HG03571 (cell line): ENCODE results near the gene FOXF1.

Experiments
- ATAC-seq: cut with Tn5 transposase; IDR thresholded peaks from one replicate; pipeline ENCODE4 v1.9.1; 2021; ENCODE audit not compliant: unreplicated experiment

Gene FOXF1

GRCh38 chr16:86492267-86492960 lies 17.9 kb upstream of the FOXF1 start:
- no peak for ATAC-seq

- ATAC-seq: no peak
These were observed 17.2 kb upstream of the FOXF1 start for GRCh38 chr16:86492961-86493629.

- no peak for ATAC-seq
These were observed 16.2 kb upstream of the FOXF1 start for GRCh38 chr16:86494039-86494564.

- no peak for ATAC-seq
These were observed 15.6 kb upstream of the FOXF1 start for GRCh38 chr16:86494565-86495356.

DNA sequence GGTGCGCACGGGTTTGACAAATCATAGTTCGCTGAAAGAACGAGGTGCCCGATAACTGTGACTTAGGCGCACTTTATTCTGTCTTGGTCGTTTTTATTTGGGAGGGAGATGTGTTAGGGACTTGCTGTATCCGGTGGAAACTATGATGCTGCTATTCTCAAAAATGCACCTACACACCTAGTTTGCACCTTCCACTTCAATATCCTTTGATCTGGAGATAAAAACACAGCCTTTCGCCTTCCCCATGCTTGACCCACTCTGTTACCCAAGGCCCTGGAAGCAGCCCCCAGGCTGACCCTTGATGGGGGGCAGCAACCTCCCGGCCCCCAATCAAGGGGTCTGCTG lies 15.0 kb upstream of the FOXF1 start:
- no peak for ATAC-seq

DNA sequence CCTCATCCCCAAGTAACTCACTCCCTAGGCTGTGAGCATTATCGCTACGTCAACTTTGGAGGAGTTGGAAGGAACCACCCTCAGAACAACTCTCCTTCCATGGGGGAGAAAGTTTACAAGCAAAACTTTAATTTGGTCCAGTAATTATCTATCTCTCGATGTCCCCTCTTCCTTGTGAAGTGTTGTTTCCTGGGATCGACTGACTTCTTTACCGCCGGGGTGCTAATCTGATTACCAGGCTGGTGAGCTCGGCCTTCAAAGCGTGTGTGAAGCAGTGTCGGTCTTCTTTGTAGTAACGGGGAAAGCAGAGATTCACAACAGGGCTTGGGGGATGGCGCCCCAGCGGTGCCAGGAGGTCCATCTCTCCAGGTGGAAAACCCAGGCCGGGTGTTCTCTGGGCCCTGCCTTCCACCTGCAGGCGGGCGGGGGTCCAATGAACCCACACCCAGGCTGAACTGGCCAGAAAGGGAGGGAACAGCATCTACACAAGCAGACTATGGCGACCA lies 14.5 kb upstream of the FOXF1 start:
- ATAC-seq: no peak

DNA sequence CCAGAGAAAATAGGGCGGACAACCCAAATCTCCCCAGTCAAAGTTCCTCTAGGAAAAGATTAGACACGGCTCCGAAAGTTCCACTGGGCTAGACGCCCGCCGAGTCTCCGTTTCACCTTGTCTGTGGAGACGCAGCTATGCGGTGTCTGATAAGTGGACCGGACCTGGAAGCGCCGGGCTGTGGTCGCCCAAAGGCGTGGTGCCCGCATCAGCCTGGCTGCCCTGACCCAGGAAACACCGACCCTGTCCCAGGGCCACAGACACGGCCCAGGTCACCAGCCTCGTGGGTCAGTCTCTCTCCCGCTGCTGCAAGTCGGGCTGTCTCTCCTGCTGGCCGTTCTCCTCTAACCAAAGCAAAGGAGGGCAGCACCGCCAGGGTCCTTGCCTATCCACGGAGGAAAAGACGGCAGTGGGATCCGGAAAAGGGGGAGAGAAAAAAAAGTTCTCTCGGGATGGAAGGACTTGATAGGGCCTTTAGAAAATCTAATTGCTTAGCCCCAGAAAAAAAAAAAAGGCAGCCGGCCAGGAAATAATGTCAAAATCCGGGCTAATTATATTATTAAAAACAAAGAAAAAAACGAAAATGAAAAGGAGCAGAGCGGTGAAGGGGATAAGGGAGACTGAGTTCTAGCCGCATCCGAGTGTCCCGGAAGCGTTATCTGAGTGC lies 13.9 kb upstream of the FOXF1 start:
- ATAC-seq: no peak

GRCh38 chr16:86496929-86497461 lies 13.3 kb upstream of the FOXF1 start:
- ATAC-seq: no peak

- no peak for ATAC-seq
These were observed 12.7 kb upstream of the FOXF1 start for GRCh38 chr16:86497551-86498021.

DNA sequence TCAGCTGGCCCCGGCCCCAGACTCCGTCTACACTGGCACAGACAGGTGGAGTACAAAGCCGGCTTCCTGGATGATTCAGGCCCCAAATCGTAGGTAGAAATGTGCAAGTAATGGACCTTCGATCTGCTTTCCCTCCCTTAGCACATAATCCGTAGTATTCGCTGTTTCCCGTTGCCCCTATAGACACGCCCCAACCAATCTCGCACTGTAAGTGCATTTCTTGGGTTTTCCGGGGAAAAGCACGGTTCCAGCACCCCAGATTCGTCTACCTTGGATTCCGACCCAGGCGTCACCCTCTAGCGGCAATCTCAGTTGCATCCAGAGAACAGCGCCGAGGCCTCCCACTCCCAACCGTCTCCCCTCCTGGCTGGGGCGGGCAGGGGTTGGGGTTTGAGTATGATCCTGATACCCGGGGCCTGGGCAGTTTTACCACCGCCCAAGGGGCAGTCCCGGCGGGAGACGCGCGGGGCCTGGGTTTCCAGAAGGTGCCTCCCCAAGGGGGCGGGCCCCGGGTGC lies 12.1 kb upstream of the FOXF1 start:
- ATAC-seq: no peak

GRCh38 chr16:86498671-86499439 lies 11.5 kb upstream of the FOXF1 start:
- no peak for ATAC-seq

DNA sequence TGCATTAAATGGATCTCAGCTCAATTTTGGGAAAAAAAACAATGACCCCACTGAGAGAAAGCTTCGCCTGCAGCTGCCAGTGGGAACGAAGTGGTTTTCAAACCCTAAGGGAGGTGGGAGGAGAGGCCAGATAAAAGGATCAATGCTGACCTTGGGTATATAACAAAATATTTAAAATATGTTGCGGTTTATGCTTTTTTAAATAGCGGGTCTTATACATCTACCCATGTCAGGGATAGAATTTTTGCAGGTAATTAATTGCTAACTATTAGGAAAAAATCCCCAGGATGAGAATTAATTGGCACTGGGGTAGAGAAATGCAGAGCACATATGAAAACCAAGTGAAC lies 10.9 kb upstream of the FOXF1 start:
- ATAC-seq: no peak

DNA sequence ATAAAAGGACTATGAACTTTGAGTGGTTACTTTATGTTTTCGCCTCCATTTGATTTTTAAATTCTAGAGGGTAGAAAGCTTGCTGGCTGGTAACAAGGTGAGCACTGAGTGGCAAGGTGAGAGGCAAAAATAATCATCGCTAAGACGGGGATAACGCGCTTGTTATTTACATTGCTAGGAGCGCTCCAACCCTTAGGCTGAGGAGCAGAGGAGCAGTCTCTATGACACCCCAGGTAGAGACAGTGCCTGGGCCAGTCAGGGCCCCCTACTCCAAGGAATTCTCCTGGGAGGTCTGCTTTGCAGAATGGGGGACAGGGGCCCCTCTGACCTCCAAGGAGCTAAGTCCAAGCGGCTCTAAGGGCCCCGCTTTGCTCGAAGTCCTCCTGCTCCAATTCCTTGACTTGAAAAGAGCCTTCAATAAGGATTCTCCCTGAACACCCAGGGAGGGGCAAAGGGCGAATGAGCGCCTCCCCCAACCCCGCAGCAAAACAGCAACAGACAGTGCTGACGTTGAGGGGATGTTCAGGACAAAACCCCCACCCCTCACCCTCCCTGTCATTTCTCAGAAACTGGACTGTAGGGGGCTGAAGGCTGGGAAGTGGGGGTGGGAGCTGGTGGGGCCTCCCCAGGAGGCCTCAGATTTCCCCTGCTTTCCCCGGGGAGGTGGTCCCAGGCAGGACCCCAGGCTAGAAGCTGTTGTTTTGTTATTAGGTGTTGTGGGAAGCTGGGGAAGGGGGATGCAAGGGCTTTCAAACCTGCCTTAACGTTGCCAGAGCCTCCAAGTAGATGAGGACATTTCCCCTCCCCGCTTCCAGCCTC lies 10.2 kb upstream of the FOXF1 start:
- ATAC-seq: no peak

GRCh38 chr16:86500708-86501510 lies 9.4 kb upstream of the FOXF1 start:
- no peak for ATAC-seq

GRCh38 chr16:86501989-86502855 lies 8.1 kb upstream of the FOXF1 start:
- ATAC-seq: no peak

- no peak for ATAC-seq
These were observed 7.2 kb upstream of the FOXF1 start for GRCh38 chr16:86502856-86503748.
